SK-N-SH treated with all-trans-retinoic acid at 6 μM for 48 hours (cell line): ENCODE results near the gene OXA1L.

Source experiments
- ATAC-seq: fragments of 200-7000 bp; cut with Tn5 transposase; 3 replicates; pipeline ENCODE4 v1.9.1; 2020; ENCODE audit warnings: mild to moderate bottlenecking, moderate library complexity
- ARNTL ChIP-seq: fragments of 450-650 bp; formaldehyde crosslinking; IDR thresholded peaks from 2 replicates; pipeline ENCODE4 v1.5.0; 2020; ENCODE audit warnings: low read depth, mild to moderate bottlenecking, moderate library complexity, borderline replicate concordance
- BACH2 ChIP-seq: fragments of 250-450 bp; sonication (Bioruptor Pico); IDR thresholded peaks from 2 replicates; pipeline ENCODE4 v1.9.0; 2021; ENCODE audit warnings: mild to moderate bottlenecking, borderline replicate concordance
- CSDC2 ChIP-seq: fragments of 250-450 bp; sonication (Bioruptor Pico); IDR thresholded peaks from 2 replicates; pipeline ENCODE4 v1.5.0; 2020; ENCODE audit warnings: mild to moderate bottlenecking, moderate library complexity
- CSRNP3 ChIP-seq: fragments of 250-450 bp; sonication (Bioruptor Pico); IDR thresholded peaks from 2 replicates; pipeline ENCODE4 v1.5.1; 2021; ENCODE audit warnings: mild to moderate bottlenecking, moderate library complexity
- ESRRG ChIP-seq: fragments of 250-450 bp; sonication (Bioruptor Pico); IDR thresholded peaks from 2 replicates; pipeline ENCODE4 v1.6.1; 2021; ENCODE audit warnings: mild to moderate bottlenecking
- GLIS3 ChIP-seq: fragments of 250-450 bp; sonication (Bioruptor Pico); IDR thresholded peaks from 2 replicates; pipeline ENCODE4 v1.5.0; 2020; ENCODE audit warnings: mild to moderate bottlenecking, moderate library complexity
- ISL1 ChIP-seq: fragments of 250-450 bp; sonication (Bioruptor Pico); IDR thresholded peaks from 2 replicates; pipeline ENCODE4 v2.1.2; 2022; ENCODE audit warnings: mild to moderate bottlenecking, moderate library complexity
- OSR1 ChIP-seq: fragments of 250-450 bp; sonication (Bioruptor Pico); IDR thresholded peaks from 2 replicates; pipeline ENCODE4 v1.8.0; 2022; ENCODE audit warnings: moderate library complexity, mild to moderate bottlenecking, inconsistent platforms
- PATZ1 ChIP-seq: fragments of 250-450 bp; sonication (Bioruptor Pico); IDR thresholded peaks from 2 replicates; pipeline ENCODE4 v1.8.0; 2020; ENCODE audit warnings: mild to moderate bottlenecking, moderate library complexity, borderline replicate concordance
- PPARA ChIP-seq: fragments of 250-450 bp; sonication (Bioruptor Pico); IDR thresholded peaks from 2 replicates; pipeline ENCODE4 v1.5.0; 2020; ENCODE audit warnings: mild to moderate bottlenecking, borderline replicate concordance
- RARB ChIP-seq: fragments of 250-450 bp; sonication (Bioruptor Pico); IDR thresholded peaks from 2 replicates; pipeline ENCODE4 v1.8.0; 2021; ENCODE audit warnings: mild to moderate bottlenecking, moderate library complexity
- SNAI2 ChIP-seq: fragments of 250-450 bp; sonication (Bioruptor Pico); IDR thresholded peaks from 2 replicates; pipeline ENCODE4 v1.5.0; 2020; ENCODE audit warnings: mild to moderate bottlenecking, moderate library complexity
- TCF4 ChIP-seq: fragments of 250-450 bp; sonication (Bioruptor Pico); IDR thresholded peaks from 2 replicates; pipeline ENCODE4 v1.8.0; 2021; ENCODE audit warnings: mild to moderate bottlenecking, moderate library complexity, borderline replicate concordance
- TOX ChIP-seq: fragments of 250-450 bp; sonication (Bioruptor Pico); IDR thresholded peaks from 2 replicates; pipeline ENCODE4 v1.8.0; 2021; ENCODE audit warnings: mild to moderate bottlenecking, moderate library complexity, borderline replicate concordance
- TSHZ2 ChIP-seq: fragments of 250-450 bp; sonication (Bioruptor Pico); IDR thresholded peaks from 2 replicates; pipeline ENCODE4 v1.5.0; 2020; ENCODE audit warnings: mild to moderate bottlenecking, moderate library complexity
- ZC3H10 ChIP-seq: fragments of 250-450 bp; sonication (Bioruptor Pico); IDR thresholded peaks from 2 replicates; pipeline ENCODE4 v1.5.1; 2021; ENCODE audit warnings: mild to moderate bottlenecking, moderate library complexity
- ZFP3 ChIP-seq: fragments of 250-450 bp; sonication (Bioruptor Pico); IDR thresholded peaks from 2 replicates; pipeline ENCODE4 v1.5.0; 2020; ENCODE audit warnings: mild to moderate bottlenecking, moderate library complexity
- ZFP30 ChIP-seq: fragments of 450-650 bp; formaldehyde crosslinking; IDR thresholded peaks from 2 replicates; pipeline ENCODE4 v1.5.0; 2022; ENCODE audit warnings: mild to moderate bottlenecking, moderate library complexity
- ZNF565 ChIP-seq: fragments of 450-650 bp; formaldehyde crosslinking; conservative IDR thresholded peaks from 2 replicates; pipeline ENCODE4 v1.5.0; 2020; ENCODE audit warnings: low read depth, mild to moderate bottlenecking, moderate library complexity
- ZNF70 ChIP-seq: fragments of 450-650 bp; formaldehyde crosslinking; IDR thresholded peaks from 2 replicates; pipeline ENCODE4 v1.5.0; 2020; ENCODE audit warnings: mild to moderate bottlenecking, moderate library complexity
- ZNF8 ChIP-seq: fragments of 450-650 bp; formaldehyde crosslinking; IDR thresholded peaks from 2 replicates; pipeline ENCODE4 v1.5.0; 2020; ENCODE audit warnings: mild to moderate bottlenecking, moderate library complexity
- TF ChIP-seq, protein P1 (sequence below): fragments of 250-450 bp; sonication (Bioruptor Pico); IDR thresholded peaks from 2 replicates; pipeline ENCODE4 v1.5.1; 2020; ENCODE audit warnings: low read depth, mild to moderate bottlenecking, moderate library complexity

The OXA1L gene

DNA sequence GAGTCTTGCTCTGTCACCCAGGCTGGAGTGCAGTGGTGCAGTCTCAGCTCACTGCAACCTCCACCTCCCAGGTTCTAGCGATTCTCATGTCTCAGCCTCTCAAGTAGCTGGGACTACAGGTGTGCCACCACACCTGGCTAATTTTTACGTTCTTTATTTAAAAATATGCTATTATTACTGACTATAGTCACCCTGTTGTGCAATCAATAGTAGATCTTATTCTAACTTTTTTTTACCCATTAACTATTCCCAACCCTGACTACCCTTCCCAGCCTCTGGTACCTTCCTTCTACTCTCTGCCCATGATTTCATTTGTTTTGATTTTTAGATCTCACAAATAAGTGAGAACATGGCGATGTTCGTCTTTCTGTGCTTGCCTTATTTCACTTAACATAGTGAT is 2.5 kb downstream of the OXA1L start:
- no peak for ATAC-seq
- TF ChIP-seq ESRRG (no peak), BACH2 (no peak), PPARA (no peak), RARB (no peak), CSDC2 (CRISPR knock-in tag) (no peak), TSHZ2 (CRISPR knock-in tag) (no peak), ZFP3 (CRISPR knock-in tag) (no peak), GLIS3 (no peak), CSRNP3 (CRISPR knock-in tag) (no peak), TCF4 (no peak), PATZ1 (no peak), TOX (CRISPR knock-in tag) (no peak), ZC3H10 (CRISPR knock-in tag) (no peak), ZNF8 (CRISPR knock-in tag) (no peak), OSR1 (CRISPR knock-in tag) (no peak), ZFP30 (CRISPR knock-in tag) (no peak), SNAI2 (CRISPR knock-in tag) (no peak), ARNTL (CRISPR knock-in tag) (no peak)
- TF ChIP-seq, protein P1, sequence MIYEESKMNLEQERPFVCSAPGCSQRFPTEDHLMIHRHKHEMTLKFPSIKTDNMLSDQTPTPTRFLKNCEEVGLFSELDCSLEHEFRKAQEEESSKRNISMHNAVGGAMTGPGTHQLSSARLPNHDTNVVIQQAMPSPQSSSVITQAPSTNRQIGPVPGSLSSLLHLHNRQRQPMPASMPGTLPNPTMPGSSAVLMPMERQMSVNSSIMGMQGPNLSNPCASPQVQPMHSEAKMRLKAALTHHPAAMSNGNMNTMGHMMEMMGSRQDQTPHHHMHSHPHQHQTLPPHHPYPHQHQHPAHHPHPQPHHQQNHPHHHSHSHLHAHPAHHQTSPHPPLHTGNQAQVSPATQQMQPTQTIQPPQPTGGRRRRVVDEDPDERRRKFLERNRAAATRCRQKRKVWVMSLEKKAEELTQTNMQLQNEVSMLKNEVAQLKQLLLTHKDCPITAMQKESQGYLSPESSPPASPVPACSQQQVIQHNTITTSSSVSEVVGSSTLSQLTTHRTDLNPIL (CRISPR knock-in tag): no peak
- TF ChIP-seq, all 23 proteins: peak for 0

DNA sequence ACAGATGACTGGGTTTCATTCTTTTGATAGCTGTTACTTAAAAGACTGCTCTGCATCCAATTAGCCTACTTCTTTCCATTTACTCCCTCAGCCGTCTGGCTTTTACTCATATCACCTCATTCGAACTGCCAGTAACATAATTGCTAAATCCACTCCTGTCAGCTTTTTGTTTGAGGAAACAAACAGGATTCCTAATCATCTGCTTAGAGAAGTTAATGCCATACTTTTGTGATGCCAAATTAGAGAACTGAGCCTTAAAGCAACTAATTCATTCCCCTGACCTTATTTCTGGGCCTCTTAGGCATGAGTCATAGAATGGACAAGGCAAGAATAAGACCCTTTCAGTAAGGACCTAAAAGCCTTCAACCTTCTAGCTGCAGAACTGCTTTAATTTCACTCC is 2.9 kb downstream of the OXA1L start:
- TF ChIP-seq ZNF565 (CRISPR knock-in tag): no peak
- TF ChIP-seq ESRRG: no peak
- TF ChIP-seq BACH2: no peak
- no peak for TF ChIP-seq SNAI2 (CRISPR knock-in tag)
- TF ChIP-seq, protein P1 (CRISPR knock-in tag): no peak
- TF ChIP-seq GLIS3: no peak
- TF ChIP-seq TCF4: no peak
- no peak for TF ChIP-seq ZNF70
- no peak for TF ChIP-seq PPARA
- TF ChIP-seq ZC3H10 (CRISPR knock-in tag): no peak
- TF ChIP-seq ZFP30 (CRISPR knock-in tag): no peak
- TF ChIP-seq CSRNP3 (CRISPR knock-in tag): no peak
- TF ChIP-seq PATZ1: no peak
- no peak for TF ChIP-seq TSHZ2 (CRISPR knock-in tag)
- no peak for TF ChIP-seq CSDC2 (CRISPR knock-in tag)
- no peak for TF ChIP-seq ISL1 (CRISPR knock-in tag)
- no peak for ATAC-seq
